HG03175 (cell line): Measurements from ENCODE around the gene NUP50.

Source experiments
- ATAC-seq: cut with Tn5 transposase; IDR thresholded peaks from one replicate; pipeline ENCODE4 v1.9.1; 2021; ENCODE audit warnings: mild to moderate bottlenecking, moderate library complexity; ENCODE audit not compliant: unreplicated experiment

The NUP50 gene

DNA sequence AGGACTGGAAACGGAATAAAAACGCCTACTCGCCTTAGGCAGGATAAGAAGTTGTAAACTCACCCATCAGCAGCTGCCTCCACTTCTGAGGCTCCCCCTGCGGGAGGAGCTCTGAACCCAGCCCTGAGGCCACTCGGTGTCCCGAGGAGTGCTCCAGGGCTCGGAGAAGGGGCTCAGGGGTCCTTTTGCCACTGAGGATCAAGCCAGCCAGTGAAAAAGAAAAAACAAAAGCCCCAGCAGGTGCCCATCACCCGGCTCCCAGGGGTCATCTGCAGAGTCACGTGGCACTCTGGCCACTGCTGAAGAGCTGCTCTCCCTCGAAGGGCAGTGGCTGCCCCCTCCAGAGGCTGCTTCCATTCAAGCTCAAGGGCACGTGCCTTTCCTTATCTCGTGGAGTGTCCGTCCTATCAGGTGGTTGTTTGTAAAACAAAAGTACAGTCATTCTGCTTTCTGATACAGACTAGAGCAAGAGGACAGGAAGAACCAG lies 29.0 kb downstream of the NUP50 start:
- no peak for ATAC-seq

DNA sequence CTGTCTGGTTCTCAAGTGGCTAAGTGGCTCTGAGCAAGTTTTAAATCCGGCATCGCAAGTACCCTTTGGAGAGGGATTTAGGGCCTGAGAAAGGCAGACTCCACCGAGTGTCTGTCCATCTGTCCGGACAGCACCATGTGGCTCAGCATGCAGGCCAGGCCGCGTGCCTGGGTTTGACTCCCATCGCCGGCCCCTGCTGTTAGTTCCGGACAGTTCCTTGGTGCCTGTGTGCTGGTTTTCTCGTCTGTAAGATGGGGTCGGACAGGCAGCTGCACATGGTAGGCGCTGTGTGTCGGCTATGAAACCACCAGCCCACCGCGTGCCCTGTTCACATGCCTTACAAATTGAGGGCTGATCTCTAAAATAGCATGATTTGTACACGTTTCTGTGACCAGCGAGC lies 31.0 kb downstream of the NUP50 start:
- no peak for ATAC-seq

DNA sequence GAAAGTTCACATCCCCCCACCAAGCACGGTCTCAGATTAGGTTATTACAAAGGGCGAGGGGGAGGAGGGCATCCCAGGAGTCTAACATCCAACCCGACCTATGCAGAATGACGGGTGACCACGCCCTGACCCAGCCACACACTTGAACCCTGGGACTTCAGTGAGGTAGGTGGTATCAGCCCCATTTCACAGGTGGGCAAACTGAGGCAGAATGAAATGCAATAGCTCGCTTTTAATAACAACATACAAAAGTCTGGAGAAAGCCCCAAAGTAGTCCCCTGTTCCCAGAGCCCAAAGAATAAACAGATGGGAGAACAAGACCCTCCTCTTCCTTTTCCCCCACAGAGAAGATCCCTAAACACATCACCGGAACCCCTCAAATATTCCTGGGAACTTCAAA lies 31.9 kb downstream of the NUP50 start:
- no peak for ATAC-seq

DNA sequence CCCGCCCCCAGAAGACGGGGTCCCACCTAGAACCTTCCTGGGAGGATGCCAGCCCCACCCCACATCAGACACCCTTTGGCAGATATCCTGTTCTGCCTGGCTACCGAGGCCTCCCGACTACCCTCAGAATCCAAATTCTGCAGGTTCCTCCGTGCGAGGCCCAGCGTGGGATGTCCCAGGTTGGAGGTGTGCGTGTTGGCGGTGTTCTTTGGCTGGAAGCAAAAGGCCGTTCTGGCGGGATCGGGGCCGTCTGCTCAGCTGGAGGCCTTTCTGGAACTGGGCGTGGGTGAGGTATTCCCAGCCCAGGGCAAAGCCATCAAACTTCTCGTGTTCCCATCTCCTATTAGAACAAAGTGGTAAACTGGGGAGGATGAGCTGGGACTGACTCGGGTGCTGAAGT lies 32.6 kb downstream of the NUP50 start:
- ATAC-seq: no peak

DNA sequence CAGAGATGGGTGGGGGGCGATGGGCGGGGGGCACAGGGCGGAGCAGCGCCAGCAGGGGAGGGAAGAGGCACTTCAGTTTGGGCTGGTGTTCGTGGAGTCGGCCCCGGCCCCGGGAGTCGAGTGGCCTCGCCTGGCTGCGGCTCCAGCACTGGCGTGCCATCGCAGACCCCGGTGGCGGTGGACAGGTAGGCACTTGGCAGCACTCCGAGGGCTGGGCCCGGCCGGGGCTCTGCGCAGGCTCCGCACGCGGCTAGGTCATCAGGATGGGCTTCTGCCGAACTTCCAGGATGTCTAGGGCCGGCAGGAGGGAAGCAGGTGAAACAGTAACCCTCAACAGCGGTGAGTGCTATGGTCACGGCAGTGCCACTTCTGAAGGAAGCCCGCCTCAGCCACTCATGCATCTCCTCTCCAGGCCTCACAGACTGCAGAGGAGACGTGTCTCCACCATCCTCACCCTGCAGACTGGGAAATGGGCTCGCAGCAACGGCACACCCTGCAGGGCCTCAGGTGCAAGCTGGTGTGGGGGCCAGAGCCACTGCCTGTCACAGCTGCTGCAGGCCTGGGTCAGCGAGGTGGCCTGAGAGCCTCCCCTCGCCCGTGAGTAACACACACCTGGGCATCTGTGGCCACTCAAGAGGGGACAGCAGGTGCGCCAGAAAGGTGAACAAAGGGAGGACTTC lies 33.3 kb downstream of the NUP50 start:
- ATAC-seq: no peak

DNA sequence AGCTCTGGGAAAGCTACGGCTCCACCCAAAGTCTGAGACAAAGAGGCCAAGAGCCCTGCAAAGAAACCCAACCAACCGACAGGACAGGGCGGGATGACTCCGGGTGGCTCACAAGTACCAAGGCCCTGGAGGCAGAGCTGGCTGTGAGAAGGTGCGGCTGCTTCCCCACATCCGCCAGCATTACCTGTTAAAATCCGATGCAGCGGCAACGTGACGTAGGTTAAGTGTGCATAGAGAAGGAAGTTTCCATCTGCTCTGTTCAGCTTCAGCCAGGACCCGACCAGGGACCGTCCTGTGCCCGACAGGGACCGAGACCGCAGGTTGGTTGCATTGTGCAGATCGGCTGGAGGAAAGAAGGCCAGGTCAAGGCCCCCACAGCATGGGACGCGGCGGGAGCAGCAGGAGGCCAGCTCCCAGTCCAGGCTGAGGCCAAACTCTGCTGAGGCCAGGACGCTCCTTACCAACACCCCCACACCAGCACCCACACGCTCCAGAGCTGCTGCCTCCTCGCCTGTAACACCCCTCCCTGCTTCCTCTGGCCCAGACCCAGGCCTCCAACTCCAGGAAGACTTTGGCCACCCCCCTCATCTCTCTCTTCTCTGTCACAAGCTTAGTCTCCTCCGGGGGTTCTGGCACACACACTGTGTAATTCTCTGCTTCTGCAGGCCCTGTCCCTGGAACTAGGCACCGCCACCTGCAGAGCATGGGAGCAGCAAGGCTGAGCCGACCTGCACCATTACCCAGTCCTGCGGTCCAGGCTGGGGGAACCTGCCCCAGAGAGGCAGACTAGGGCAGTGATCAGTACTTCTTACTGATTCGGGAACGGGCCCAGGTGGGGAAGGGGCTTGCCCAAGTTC lies 34.1 kb downstream of the NUP50 start:
- ATAC-seq: no peak

DNA sequence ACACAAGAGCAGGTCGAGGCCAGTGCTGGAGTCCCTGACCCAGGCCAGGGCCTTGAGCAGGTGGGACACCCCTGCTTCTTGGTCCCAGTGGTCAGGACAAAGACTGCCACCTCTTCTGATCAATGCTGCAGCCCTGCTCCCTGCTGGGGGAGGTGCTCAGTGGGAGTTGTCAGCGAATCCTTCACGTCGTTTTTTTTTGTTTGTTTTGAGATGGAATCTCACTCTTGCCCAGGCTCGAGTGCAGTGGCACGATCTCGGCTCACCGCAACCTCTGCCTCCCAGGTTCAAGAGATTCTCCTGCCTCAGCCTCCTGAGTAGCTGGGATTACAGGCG lies 34.7 kb downstream of the NUP50 start:
- no peak for ATAC-seq

DNA sequence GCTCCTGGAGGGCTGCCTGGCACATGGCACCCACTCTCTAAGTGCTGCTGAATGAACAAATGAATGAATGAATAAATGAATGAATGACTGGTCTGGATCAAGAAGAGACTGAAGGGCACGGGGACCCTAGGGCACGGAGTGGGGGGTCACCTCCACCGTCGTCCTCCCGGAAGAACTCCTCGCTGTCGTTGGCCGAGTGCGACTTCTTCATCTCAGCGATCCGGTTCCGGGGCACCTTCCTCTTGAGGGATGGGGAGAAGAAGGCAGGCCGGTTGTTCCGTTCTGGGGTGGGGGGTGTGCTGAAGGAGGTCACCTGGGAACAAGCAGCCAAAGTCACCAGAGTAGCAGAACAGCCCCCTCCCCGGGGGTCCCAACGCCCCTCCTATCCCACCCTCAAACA lies 36.0 kb downstream of the NUP50 start:
- ATAC-seq: no peak

DNA sequence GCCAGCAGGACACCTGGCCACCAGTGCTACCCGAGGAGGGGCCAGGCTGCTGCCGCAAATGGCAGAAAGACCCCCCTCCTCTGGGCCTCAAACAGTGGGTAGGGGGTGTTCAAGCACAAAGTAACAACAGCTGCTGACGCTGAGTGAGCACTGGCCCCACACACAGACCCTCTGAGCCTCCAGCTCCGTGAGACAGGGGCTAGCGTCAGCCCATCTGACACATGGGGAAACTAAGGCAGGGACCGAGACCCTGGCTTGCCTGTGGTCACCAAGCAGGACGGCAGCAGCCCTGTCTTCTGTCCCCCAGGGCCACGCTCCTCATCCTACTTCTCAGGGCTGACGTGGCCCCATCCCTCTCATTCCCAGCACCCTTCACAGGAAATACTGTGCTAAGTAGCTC lies 36.5 kb downstream of the NUP50 start:
- no peak for ATAC-seq

DNA sequence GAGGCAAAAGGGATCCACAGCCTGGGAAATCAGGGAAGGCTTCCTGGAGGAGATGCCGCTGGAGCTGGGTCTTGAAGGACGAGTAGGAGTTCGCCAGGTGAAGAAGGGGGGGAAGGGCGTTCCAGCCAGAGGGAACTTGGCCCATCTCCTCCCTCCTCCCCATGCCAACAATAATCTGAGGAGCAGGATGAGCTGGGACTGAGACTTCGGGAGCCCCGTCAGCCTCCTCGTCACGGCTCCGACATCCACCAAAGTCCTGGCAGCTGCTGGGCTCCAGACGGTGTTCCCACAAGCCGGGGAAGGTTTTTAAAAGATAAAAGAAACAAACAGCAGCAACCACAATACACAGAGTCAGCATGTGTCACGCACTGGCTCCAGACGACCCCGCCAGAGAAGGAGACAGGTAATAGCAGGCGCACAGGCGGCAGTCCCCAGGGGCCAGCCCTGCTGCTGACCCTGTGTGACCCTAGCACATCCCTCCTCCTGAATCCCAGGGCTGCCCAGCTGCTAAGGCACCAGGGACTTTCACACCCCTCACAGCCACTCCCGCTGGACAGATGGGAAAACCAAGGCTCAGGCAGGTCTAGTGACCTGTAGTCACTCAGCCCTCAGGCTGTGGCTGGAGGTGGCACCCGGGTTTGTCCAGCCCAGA lies 37.3 kb downstream of the NUP50 start:
- ATAC-seq: no peak

DNA sequence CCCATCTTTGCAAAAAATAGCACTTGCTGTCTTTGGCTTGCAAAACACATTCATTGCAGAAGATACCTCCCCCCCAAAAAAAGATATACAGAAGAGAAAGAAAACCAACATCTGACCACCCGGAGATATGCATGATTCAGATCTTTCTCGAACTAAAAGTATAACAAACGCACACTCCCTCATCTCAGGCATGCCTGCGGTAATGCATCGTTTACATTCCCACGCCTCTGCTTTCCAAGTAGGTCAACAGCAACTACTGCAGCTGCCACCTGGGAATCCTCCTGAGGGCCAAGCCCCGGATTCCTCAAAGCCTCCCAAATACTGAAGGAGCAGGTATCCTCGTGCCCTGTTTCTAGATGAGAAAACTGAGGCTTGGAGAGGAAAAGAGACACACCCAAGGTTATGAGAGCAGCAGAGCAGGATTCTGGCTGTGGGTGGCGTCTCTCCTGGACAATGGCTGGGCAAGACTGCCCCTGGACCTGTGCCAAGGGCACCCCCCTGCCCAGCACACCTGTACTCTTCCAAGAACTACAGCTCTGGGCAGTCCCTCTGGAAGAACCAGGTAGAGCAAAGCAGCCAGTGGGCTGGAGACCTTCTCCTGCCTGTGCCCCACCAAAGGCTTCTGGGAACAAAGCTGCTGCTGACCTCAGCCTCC lies 38.1 kb downstream of the NUP50 start:
- no peak for ATAC-seq

DNA sequence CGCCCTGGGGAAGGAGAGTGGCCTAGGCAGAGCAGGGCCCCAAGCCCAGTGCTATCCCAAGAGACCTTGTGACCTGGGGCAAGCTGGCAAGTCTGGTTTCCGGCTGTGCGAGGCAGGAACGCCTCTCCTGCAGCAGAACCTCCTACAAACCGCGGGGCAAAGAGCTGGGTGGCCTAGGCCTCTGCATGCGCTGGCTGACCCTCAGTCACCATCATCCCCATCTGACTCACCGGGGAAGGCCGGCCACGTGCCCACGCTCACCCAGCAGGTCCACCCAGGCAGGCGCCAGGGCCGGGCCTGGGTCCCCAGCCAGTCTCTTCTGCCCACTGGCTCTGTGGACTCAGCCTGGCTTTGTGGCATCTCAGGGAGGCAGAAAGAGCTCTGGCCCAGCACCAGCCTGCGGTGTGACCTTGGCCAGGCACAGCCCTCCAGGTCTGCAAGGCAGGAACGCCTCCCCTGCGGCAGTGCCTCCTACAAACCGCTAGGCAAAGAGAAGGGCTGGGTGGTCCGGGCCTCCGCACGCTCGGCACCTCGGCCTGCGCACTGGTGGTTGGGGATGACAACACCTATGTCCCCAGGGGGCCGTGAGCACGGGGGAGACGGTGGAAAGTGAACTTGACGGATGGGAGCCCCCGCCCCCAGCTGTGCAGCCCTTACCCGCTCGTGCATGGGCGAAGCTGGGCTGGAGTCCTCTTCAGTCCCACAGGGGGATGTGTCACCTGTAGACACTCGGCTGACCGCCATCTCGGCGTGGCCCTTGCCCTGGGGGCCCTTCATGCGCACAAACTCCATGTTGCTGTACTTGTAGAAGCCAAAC lies 38.8 kb downstream of the NUP50 start:
- no peak for ATAC-seq

DNA sequence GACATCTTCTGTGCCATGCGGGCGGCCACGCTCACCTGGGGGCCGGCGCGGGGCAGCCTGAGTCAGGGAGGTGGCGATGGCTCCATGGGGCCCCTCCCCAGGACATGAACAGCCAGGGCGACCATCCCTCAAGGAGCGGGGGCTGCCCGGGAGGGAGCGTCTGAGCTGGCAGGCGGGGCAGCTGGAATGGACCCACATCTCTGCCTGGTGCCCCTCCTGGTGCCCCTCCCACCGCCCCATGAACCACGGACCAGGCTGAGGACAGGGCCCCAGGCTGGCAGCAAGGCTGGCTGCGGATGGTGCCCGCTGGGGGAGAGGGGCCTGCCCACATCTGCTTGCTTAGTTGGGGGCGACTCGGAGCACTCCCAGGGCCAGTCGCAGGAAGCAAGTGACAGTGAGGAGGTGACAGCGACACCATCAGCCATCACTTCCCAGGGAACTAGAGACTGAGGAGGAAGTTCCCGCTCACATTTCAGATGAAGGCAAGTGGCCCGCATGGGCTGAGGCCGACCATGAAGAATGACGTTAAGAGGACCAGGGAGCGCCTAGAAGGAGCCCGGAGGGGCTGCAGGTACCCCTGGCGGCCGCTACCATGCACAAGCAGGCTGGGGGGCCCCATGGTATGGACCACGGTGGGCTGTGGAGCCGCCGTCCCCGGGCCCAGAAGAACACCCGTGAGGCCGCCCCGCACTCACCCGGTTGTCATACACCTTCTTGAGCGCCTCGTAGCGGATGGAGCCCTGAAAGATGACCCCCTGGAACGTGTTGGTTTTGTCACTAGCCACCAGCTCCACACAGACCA lies 39.6 kb downstream of the NUP50 start:
- no peak for ATAC-seq

DNA sequence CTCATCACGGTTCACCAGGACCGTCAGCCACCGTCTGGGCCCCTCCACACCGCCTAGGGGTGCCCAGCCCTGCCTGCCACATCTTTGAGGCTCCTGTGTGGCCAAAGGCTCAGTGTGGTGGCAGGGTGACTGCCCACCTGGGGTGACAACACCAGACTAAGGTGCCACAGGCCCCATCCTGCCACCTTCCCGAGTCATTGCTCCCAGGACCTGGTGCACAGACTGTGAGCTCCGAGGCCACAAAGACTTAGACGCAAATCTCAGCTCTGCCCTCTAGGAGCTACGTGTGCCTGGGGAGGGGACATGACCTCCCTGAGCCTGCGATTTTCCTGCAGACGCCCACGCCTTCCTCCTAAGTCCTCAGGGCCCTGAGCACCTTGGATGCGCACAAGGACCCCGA lies 40.5 kb downstream of the NUP50 start:
- ATAC-seq: no peak

DNA sequence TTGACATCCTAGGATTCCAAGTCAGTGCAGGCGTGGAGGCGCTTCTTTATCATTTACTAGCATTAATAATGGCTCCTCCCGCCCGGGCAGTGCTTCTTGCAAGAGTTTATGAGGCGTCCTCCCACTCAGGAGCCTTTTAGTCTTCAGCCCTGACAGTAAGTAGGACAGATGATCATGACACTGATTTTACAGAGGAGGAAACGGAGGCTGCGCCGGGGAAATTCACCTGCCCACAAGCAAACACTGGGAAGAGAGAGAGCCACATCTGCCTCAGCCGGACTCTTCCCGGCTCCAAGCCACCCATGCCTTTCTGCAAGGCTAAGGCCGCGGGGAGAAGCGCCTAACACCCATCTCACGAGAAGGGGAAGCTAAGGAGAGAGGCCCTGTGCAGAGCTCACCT lies 41.1 kb downstream of the NUP50 start:
- no peak for ATAC-seq

DNA sequence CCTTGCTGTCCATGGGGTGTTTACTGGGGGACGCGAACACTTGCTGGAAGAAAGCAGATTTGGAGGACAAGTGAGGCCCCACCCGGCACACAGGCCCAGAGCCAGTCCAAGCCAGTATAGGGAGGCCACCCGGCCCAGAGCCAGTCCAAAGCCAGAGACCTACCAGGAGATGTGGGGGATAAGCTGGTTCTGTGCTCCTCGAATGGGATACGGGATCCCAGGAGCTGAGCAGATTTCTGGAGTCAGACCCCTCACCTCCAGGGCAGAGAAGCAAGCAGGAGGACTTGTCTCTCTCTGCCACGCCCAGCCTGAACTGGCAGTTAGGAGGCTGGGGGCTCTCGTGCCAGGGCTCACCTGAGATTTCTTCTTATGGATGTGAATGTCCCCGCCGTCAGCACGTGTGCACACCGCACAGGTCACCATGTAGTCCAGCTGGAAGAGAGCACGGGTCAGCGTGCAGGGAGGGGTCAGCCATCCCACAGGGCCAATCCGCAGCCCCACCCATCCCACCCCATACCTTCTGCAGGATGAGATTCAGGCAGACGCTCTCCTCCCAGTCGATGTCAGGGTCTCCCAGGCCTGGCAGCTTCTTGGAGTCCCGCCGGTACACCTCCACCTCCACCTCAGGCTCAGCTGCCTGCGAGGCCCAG lies 41.7 kb downstream of the NUP50 start:
- ATAC-seq: no peak

DNA sequence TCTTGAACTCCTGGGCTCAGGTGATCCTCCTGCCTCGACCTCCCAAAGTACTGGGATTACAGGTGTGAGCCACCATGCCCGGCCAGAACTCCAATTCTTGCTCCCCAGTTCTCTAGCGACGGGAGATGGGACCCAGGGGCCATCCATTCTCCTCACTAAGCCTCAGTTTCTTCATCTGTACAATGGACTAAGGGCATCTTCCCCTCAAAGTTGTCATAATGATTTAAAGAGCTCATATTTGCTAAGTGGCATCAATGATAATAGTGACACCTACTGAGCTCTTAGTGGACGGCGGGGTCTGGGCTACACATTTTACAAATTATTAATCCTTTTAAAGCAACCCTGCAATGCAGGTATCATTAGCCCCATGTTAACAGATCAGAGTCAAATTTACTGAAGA lies 42.5 kb downstream of the NUP50 start:
- no peak for ATAC-seq

DNA sequence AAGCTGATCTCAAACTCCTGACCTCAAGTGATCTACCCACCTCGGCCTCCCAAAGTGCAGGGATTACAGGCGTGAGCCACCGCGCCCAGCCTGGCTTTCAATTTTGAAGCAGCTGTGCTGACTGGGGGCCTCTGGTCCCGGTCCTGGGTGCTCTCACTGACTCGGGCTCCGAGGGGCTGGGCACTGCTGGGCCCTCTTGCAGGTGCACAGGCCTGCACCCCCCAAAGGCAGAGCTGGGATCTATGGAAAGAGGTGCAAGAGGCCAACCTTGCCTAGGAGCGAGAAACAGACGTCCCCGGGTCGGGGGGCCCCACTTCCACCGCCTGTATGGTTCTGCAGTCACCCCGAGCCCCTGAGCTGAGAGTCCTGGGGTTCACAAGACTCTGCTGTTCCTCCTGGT lies 43.8 kb downstream of the NUP50 start:
- no peak for ATAC-seq

DNA sequence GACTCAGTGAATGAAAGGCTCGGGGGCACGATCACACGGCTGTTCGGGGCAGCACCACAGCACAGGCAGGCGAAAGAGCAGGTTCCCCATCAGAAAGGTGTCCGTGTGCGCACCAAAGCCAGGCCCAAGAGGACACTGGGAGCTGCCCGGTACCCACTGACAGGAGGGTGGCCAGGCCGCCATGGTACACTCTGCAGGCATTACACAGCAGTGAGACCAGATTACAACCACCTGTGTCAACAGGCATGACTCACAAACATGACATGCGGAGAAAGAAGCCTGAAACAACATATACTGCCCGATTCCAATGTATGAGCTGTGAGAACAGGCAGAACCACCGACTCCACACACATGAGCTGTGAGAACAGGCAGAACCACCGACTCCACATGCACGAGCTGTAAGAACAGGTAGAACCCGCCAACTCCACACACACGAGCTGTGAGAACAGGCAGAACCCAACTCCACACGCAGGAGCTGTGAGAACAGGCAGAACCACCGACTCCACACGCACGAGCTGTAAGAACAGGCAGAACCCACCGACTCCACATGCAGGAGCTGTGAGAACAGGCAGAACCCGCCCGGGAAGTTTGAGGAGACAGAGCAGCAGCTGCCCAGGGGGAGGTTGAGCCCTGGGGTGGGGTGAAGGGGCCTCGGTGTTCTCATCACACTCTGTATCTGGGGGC lies 44.4 kb downstream of the NUP50 start:
- no peak for ATAC-seq
